GM18909 (cell line): ENCODE measurements around the gene BEST1.

Source experiments
- ATAC-seq: cut with Tn5 transposase; IDR thresholded peaks from one replicate; pipeline ENCODE4 v1.9.1; 2021; ENCODE audit warnings: mild to moderate bottlenecking; ENCODE audit not compliant: unreplicated experiment, poor library complexity

Gene BEST1

DNA sequence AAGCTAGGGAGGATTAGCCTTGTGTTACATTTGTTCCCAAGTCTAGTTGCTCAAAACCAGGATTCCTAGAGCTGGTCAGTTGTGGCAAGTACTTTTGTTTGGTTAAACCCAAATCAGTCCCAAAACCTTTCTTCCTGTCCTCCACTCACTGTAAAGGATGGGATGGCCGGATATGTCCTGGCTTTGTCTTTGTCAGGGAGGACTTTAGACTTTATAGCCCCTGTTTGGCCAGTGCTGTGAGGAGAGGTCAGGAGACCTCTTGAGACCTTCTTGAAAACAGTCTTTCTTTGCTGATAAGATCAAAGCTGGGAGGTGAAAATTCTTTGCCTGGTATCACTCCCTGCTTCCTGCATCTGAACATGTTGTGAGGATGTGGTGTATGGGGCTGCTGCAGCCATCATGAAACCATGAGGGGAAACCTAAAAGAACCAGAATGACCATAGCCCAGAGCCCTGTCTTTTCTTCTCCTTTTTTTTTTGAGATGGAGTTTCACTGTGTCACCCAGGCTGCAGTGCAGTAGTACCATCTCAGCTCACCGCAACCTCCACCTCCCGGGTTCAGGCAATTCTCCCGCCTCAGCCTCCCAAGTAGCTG, 60.9 kb downstream of the BEST1 start:
- ATAC-seq, result no peak

DNA sequence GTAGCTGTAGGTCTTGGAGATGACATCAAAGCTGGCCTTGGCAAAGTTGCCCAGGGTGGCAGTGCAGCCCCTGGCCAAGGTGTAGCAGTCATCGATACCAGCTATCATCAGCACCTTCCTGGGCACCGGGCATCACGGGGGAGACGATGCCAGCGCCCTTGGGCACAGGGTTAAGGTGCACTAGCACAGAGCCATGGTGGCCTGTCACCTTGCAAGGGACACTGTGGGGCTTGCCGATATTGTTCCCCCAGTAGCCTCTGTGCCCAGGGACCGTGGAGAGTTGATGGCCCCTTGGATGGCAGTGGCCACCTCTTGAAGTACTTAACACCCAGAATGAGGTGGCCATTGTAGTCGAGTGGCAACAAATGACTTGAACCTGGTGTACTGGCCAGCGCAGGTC, 61.7 kb downstream of the BEST1 start:
- no peak for ATAC-seq

DNA sequence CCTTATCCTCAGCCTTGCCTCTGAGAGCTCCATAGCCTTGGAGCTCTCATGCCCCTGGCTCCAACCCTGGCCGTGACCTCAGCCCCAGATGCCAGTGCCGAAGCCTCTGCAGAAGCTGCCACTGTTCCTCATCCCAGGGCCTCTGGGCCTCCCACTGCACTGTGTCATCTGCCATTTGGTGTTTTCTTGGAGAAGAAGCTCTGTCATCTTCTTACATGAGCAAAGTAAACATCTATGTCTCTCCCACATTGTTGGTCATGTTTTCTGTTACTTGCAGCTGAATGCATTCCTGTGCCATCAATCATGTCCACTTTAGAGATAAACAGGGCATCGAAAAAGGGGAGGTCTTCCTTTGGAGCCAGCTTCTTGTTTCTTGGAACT, 62.3 kb downstream of the BEST1 start:
- no peak for ATAC-seq

DNA sequence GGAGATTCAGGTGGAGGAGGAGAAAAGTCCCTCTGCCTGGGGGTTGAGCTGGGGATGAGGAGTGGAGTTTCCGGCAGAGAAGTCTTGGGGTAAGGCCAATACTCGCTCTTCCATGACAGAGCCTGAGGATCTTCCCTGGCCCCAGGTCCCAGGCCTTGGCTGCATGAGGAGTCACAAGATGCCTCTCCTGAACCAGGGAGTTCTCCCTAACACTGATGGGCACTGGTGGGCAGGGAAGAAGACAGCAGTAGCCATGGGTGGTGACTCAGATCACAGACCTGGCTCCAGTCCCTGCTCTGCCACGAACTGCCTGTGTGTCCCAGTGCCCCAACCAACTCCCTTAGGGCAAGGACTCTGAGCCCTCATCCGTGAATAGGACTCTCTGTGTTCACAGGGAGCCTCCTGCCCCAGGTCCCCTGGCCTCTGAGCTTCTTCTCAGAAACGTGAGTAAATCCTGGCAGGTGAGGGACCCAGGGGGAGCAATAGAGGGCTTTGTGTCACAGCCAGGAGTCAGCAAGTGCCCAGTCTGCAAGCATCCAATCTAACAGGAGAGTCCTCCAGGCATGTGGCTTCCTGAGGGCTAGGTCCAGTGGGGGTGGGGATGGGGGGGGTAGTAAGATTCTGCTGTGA, 62.8 kb downstream of the BEST1 start:
- no peak for ATAC-seq
